Liver (tissue), 9 donors: ENCODE results near the gene PSRC1. TPM values are rescaled to one million over a fixed set of nuclear protein-coding genes. Genes with fewer than 3 reads are reported as not detected.

Source experiments
- DNase-seq: peaks from one replicate; pipeline ENCODE4 v3.0.0-alpha.2; 2017; ENCODE audit warnings: low spot score
- H3K27ac ChIP-seq, 2 donors: one replicate each; pipeline ENCODE4 v1.7.0; 2013; ENCODE audit warnings: inconsistent platforms in 2 of 2, low read length in 2 of 2, control low read depth in 1 of 2, low read depth in 1 of 2, mild to moderate bottlenecking in 1 of 2
- H3K27me3 ChIP-seq, 4 donors: one replicate each; pipeline versions ENCODE4 v1.6.1 to v1.7.0; 2013; ENCODE audit warnings: low read length in 3 of 4, inconsistent platforms in 1 of 4, mild to moderate bottlenecking in 1 of 4, moderate library complexity in 1 of 4; ENCODE audit not compliant: control insufficient read depth in 4 of 4, insufficient read depth in 4 of 4
- H3K36me3 ChIP-seq, 4 donors: one replicate each; pipeline versions ENCODE4 v1.6.1 to v1.7.0; 2013; ENCODE audit warnings: low read length in 3 of 4, mild to moderate bottlenecking in 3 of 4, low read depth in 1 of 4, moderate library complexity in 1 of 4; ENCODE audit not compliant: control insufficient read depth in 4 of 4, insufficient read depth in 3 of 4
- H3K4me1 ChIP-seq, 4 donors: one replicate each; pipeline versions ENCODE4 v1.6.1 to v1.7.0; 2013; ENCODE audit warnings: low read length in 3 of 4, mild to moderate bottlenecking in 3 of 4, moderate library complexity in 1 of 4; ENCODE audit not compliant: control insufficient read depth in 4 of 4, insufficient read depth in 4 of 4
- H3K4me3 ChIP-seq, 3 donors: one replicate each; pipeline versions ENCODE4 v1.6.1 to v1.7.0; 2013; ENCODE audit warnings: low read length in 3 of 3, control low read depth in 1 of 3, low read depth in 1 of 3, mild to moderate bottlenecking in 1 of 3
- H3K9ac ChIP-seq, 2 donors: one replicate each; pipeline ENCODE4 v1.7.0; 2013; ENCODE audit warnings: low read length in 2 of 2, mild to moderate bottlenecking in 2 of 2, moderate library complexity in 2 of 2, control low read depth in 1 of 2, low read depth in 1 of 2
- H3K9me3 ChIP-seq, 4 donors: one replicate each; pipeline versions ENCODE4 v1.6.1 to v1.7.0; 2013; ENCODE audit warnings: low read length in 3 of 4; ENCODE audit not compliant: control insufficient read depth in 4 of 4
- ATF3 ChIP-seq: IDR thresholded peaks from 2 replicates; pipeline ENCODE4 v1.6.1; 2016; ENCODE audit warnings: antibody characterized with exemption
- CTCF ChIP-seq: fragments of 150-350 bp; IDR thresholded peaks from 2 replicates; pipeline ENCODE4 v1.5.1; 2017; ENCODE audit warnings: improper control_type of control experiment, low read depth, low read length; ENCODE audit not compliant: missing input control
- EGR1 ChIP-seq, 2 donors: IDR thresholded peaks; 2 replicates each; pipeline ENCODE4 v1.6.1; 2016 to 2018; ENCODE audit warnings: antibody characterized with exemption in 2 of 2, low read depth in 2 of 2
- FOXA1 ChIP-seq: IDR thresholded peaks from 2 replicates; pipeline ENCODE4 v1.6.1; 2016; ENCODE audit warnings: antibody characterized with exemption
- GABPA ChIP-seq, 2 donors: IDR thresholded peaks in 1 of 2; conservative IDR thresholded peaks in 1 of 2; 2 replicates each; pipeline ENCODE4 v1.6.1; 2016; ENCODE audit warnings: antibody characterized with exemption in 2 of 2, mild to moderate bottlenecking in 1 of 2, moderate library complexity in 1 of 2
- HNF4A ChIP-seq, 2 donors: conservative IDR thresholded peaks; 2 replicates each; pipeline ENCODE4 v1.6.1; 2016; ENCODE audit warnings: antibody characterized with exemption in 2 of 2, mild to moderate bottlenecking in 2 of 2
- JUND ChIP-seq, 2 donors: IDR thresholded peaks; 2 replicates each; pipeline ENCODE4 v1.6.1; 2016; ENCODE audit warnings: antibody characterized with exemption in 2 of 2
- MAX ChIP-seq: IDR thresholded peaks from 2 replicates; pipeline ENCODE4 v1.6.1; 2016; ENCODE audit warnings: antibody characterized with exemption
- RXRA ChIP-seq, 2 donors: IDR thresholded peaks; 2 replicates each; pipeline ENCODE4 v1.6.1; 2017 to 2018; ENCODE audit warnings: antibody characterized with exemption in 2 of 2, mild to moderate bottlenecking in 1 of 2
- SP1 ChIP-seq: IDR thresholded peaks from 2 replicates; pipeline ENCODE4 v1.6.1; 2018; ENCODE audit warnings: antibody characterized with exemption, mild to moderate bottlenecking
- WGBS: extraction: QIAGEN DNeasy Blood & Tissue Kit; methylation state at CpG from one replicate; pipeline ENCODE4 v1.1.7; 2013; 5-methylcytosine and 5-hydroxymethylcytosine counted together
- polyA plus RNA-seq, 2 donors: library from polyadenylated mRNA; stranded (reverse) in 1 of 2; unstranded in 1 of 2; fragments of 200-250 nt in 1 of 2; fragments of >200 nt in 1 of 2; fragmentation: Nextera tagmentation in 1 of 2; extraction: Ambion mirVana in 1 of 2; gene quantifications; one replicate each; pipeline versions ENCODE4 v1.2.1 to v1.2.3, GENCODE V29; 2013 to 2015
- total RNA-seq, 2 donors: library from RNA; depleted of rRNA; stranded (reverse); fragments of >200 nt; gene quantifications; one replicate each; pipeline ENCODE4 v1.2.3, GENCODE V29; 2014
- TF ChIP-seq, protein P1 (sequence below): IDR thresholded peaks from 2 replicates; pipeline ENCODE4 v1.6.1; 2016; ENCODE audit warnings: antibody characterized with exemption, mild to moderate bottlenecking
- donor health status: healthy.
- donor health status: healthy.
- donor health status: healthy.
- donor health status: healthy.
- donor health status: healthy.

The PSRC1 gene
- total and polyA plus RNA-seq, 4 donors: 0.25 to 2.6 (median 1.1) TPM

GRCh38 chr1:109298666-109299557, 16.0 kb upstream of the PSRC1 start:
- no peak for DNase-seq
- no peaks in the 10 kb centered on the region for H3K27me3 ChIP-seq
- no peaks in the 10 kb centered on the region for H3K36me3 ChIP-seq
- no peak overlapping the region for H3K27ac ChIP-seq
- no peak overlapping the region for H3K9ac ChIP-seq
- TF ChIP-seq, protein P1, sequence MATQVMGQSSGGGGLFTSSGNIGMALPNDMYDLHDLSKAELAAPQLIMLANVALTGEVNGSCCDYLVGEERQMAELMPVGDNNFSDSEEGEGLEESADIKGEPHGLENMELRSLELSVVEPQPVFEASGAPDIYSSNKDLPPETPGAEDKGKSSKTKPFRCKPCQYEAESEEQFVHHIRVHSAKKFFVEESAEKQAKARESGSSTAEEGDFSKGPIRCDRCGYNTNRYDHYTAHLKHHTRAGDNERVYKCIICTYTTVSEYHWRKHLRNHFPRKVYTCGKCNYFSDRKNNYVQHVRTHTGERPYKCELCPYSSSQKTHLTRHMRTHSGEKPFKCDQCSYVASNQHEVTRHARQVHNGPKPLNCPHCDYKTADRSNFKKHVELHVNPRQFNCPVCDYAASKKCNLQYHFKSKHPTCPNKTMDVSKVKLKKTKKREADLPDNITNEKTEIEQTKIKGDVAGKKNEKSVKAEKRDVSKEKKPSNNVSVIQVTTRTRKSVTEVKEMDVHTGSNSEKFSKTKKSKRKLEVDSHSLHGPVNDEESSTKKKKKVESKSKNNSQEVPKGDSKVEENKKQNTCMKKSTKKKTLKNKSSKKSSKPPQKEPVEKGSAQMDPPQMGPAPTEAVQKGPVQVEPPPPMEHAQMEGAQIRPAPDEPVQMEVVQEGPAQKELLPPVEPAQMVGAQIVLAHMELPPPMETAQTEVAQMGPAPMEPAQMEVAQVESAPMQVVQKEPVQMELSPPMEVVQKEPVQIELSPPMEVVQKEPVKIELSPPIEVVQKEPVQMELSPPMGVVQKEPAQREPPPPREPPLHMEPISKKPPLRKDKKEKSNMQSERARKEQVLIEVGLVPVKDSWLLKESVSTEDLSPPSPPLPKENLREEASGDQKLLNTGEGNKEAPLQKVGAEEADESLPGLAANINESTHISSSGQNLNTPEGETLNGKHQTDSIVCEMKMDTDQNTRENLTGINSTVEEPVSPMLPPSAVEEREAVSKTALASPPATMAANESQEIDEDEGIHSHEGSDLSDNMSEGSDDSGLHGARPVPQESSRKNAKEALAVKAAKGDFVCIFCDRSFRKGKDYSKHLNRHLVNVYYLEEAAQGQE: no peak
- TF ChIP-seq EGR1 (IDR thresholded peaks at IDR 0.05; ENCODE audit: low read depth in 2 of 2): peak; percentile 38 to 56
- 53% methylated on average over 11 of the region's 11 CpGs for WGBS
- no peak overlapping the region for H3K4me3 ChIP-seq
- H3K9me3 ChIP-seq: no peaks in the 10 kb centered on the region
- H3K4me1 ChIP-seq: peaks cover 0 to 3% (median 0%) of the 10 kb centered on the region in 4 donors

DNA sequence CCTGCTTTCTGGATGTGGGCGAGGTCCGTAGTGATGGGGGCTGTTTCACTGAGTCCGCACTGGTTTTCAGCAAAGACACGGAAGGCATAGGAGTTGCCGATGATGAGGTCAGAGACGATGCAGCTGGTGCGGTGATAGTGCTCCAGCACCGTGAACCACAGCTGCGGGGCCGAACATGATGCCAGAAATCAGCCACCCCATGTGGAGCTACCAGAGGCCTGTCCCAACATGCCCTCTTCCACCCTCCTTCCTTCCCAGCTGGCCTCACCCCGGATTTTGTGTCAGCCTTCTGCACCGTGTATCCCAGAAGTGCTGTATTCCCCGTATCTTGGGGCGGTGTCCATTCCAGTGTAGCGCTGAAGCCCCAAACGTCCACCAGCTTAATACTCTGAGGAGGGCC, 13.8 kb upstream of the PSRC1 start:
- H3K4me3 ChIP-seq: no peak overlapping the region
- no peaks in the 10 kb centered on the region for H3K36me3 ChIP-seq
- 95% methylated on average over 16 of the region's 16 CpGs for WGBS
- TF ChIP-seq ATF3: no peak
- TF ChIP-seq MAX: no peak
- no peak for TF ChIP-seq GABPA (IDR thresholded peaks at IDR 0.05 in 1 of 2, conservative IDR thresholded peaks at IDR 0.05 in 1 of 2)
- H3K27me3 ChIP-seq: no peaks in the 10 kb centered on the region
- H3K4me1 ChIP-seq: peaks cover 0 to 3% (median 0%) of the 10 kb centered on the region in 4 donors
- DNase-seq: no peak
- no peak overlapping the region for H3K27ac ChIP-seq
- H3K9me3 ChIP-seq: no peaks in the 10 kb centered on the region
- H3K9ac ChIP-seq: no peak overlapping the region

DNA sequence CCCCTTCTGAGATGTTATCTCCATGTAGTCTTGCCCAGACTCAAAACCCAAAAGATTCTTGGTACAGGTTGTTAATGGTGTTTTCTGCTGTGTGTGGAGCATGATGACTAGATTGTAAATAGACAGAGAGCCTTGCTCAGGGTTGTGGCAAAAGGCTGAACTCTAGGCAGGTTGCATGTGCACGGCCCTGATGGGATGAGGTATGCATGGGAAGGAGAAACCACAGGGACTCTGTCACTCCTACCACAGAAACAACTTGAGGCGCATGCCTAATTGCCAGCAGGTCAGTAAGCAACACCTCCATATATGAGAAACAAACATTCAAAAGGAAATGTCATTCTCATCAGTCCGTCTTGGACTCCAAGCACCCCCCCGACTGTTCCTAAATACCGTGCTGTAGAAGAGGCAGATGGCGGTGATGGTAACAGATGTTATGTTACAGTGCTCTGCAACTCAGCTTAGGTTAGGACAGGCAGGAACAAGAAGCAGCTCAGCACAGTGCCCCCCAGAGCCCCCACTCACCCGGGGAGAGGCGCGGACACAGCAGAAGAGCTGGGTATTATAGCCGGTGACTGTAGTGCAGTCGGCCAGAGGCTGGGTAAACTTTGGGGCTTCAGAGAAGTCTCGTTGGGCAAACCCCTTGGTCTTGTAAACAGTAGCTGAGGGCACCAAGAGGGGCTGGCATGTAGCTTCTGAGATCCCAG, 12.9 kb upstream of the PSRC1 start:
- no peak for DNase-seq
- Histone ChIP-seq H3K27ac (no peak overlapping the region), H3K27me3 (no peaks in the 10 kb centered on the region), H3K4me3 (no peak overlapping the region), H3K36me3 (no peaks in the 10 kb centered on the region), H3K9ac (no peak overlapping the region), H3K4me1 (peaks cover 0 to 3% (median 0%) of the 10 kb centered on the region in 4 donors), H3K9me3 (no peaks in the 10 kb centered on the region)
- TF ChIP-seq CTCF (no peak), RXRA (IDR thresholded peaks at IDR 0.05) (no peak), JUND (IDR thresholded peaks at IDR 0.05) (no peak), SP1 (no peak), GABPA (IDR thresholded peaks at IDR 0.05 in 1 of 2, conservative IDR thresholded peaks at IDR 0.05 in 1 of 2) (no peak), FOXA1 (no peak), HNF4A (conservative IDR thresholded peaks at IDR 0.05) (no peak), EGR1 (IDR thresholded peaks at IDR 0.05; ENCODE audit: low read depth in 2 of 2) (no peak)
- TF ChIP-seq, protein P1: no peak
- WGBS: 81% methylated on average over 12 of the region's 12 CpGs
